HepG2 (cell line): Measurements from ENCODE around the gene LCE2A. TPM values are rescaled to one million over a fixed set of nuclear protein-coding genes. Genes with fewer than 3 reads are reported as not detected.

ENCODE experiments used
- NFIB ChIP-seq: sonication (generic); formaldehyde crosslinking; IDR thresholded peaks from 2 replicates; pipeline ENCODE4 v1.9.0; 2021; ENCODE audit warnings: missing genetic modification reagents, mild to moderate bottlenecking, borderline replicate concordance
- SP1 ChIP-seq, 2 experiments: fragments of 450-650 bp in 1 of 2; sonication (generic) in 1 of 2; formaldehyde crosslinking in 1 of 2; IDR thresholded peaks; 2 replicates each; pipeline versions ENCODE4 v1.4.0 to v1.6.1; 2016 to 2020; ENCODE audit warnings: missing genetic modification reagents in 1 of 2
- ZNF264 ChIP-seq: sonication (generic); formaldehyde crosslinking; IDR thresholded peaks from 2 replicates; pipeline ENCODE4 v1.4.0; 2020; ENCODE audit warnings: missing genetic modification reagents
- polyA plus RNA-seq, 8 experiments: library from polyadenylated mRNA; depleted of rRNA in 3 of 8; stranded (reverse) in 7 of 8; unstranded in 1 of 8; fragments of >200 nt; fragmentation: Illumina TruSeq in 4 of 8; extraction: Trizol in 4 of 8; gene quantifications; 2 replicates each; pipeline versions ENCODE4 v1.2.1 to v1.2.3, GENCODE V29; 2011 to 2016; ENCODE audit warnings: low read depth in 4 of 8, missing spikeins in 1 of 8, mixed read lengths in 1 of 8; ENCODE audit not compliant: insufficient read depth in 1 of 8
- total RNA-seq, 5 experiments: library from RNA; depleted of rRNA; stranded (reverse); fragments of >200 nt; fragmentation: Illumina TruSeq; extraction: Trizol; gene quantifications; 2 replicates each; pipeline ENCODE4 v1.2.3, GENCODE V29; 2016; ENCODE audit warnings: low read depth in 1 of 5
- TF ChIP-seq, protein P1 (sequence below): sonication (generic); formaldehyde crosslinking; IDR thresholded peaks from 2 replicates; pipeline ENCODE4 v1.8.0; 2022; ENCODE audit warnings: low read depth, missing genetic modification reagents
- TF ChIP-seq, protein P2 (sequence below): sonication (generic); formaldehyde crosslinking; IDR thresholded peaks from 2 replicates; pipeline ENCODE4 v1.4.0; 2020; ENCODE audit warnings: missing genetic modification reagents
- TF ChIP-seq, protein P3 (sequence below): sonication (generic); formaldehyde crosslinking; IDR thresholded peaks from 2 replicates; pipeline ENCODE4 v1.5.0; 2020; ENCODE audit warnings: missing genetic modification reagents

The LCE2A gene
- total and polyA plus RNA-seq, 2 of the 13 experiments (the other 11 are each of a cell fraction or from before 2014, with no cell fraction given) = not detected

DNA sequence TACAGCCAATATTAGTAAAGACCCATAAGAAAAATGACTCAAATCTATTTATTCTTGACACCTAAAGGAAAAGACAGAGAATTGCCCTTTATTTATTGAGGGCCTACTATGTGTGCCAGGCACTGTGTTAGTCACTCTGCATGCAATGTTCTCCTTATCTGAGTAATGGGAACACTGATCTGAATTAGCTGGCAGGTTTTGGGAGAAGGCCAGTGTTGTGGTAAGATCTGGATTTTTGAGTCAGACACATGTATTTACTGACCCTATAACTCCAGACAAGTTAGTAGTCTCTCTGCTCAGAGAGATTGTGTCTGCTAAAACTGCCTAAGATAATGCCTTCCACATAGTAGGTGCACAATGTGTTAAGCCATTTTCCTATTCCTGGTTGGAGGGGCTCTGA lies 27.1 kb downstream of the LCE2A start (continued):
- TF ChIP-seq, protein P1, sequence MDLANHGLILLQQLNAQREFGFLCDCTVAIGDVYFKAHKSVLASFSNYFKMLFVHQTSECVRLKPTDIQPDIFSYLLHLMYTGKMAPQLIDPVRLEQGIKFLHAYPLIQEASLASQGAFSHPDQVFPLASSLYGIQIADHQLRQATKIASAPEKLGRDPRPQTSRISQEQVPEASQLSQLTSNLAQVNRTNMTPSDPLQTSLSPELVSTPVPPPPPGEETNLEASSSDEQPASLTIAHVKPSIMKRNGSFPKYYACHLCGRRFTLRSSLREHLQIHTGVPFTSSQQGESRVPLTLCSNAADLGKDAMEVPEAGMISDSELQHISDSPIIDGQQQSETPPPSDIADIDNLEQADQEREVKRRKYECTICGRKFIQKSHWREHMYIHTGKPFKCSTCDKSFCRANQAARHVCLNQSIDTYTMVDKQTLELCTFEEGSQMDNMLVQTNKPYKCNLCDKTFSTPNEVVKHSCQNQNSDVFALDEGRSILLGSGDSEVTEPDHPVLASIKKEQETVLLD (CRISPR knock-in tag) = no peak
- TF ChIP-seq SP1 (IDR thresholded peaks at IDR 0.05) (no peak), SP1 (CRISPR knock-in tag; IDR thresholded peaks at IDR 0.05) (no peak), ZNF264 (CRISPR knock-in tag) (no peak), NFIB (CRISPR knock-in tag) (no peak)
- TF ChIP-seq, protein P2, sequence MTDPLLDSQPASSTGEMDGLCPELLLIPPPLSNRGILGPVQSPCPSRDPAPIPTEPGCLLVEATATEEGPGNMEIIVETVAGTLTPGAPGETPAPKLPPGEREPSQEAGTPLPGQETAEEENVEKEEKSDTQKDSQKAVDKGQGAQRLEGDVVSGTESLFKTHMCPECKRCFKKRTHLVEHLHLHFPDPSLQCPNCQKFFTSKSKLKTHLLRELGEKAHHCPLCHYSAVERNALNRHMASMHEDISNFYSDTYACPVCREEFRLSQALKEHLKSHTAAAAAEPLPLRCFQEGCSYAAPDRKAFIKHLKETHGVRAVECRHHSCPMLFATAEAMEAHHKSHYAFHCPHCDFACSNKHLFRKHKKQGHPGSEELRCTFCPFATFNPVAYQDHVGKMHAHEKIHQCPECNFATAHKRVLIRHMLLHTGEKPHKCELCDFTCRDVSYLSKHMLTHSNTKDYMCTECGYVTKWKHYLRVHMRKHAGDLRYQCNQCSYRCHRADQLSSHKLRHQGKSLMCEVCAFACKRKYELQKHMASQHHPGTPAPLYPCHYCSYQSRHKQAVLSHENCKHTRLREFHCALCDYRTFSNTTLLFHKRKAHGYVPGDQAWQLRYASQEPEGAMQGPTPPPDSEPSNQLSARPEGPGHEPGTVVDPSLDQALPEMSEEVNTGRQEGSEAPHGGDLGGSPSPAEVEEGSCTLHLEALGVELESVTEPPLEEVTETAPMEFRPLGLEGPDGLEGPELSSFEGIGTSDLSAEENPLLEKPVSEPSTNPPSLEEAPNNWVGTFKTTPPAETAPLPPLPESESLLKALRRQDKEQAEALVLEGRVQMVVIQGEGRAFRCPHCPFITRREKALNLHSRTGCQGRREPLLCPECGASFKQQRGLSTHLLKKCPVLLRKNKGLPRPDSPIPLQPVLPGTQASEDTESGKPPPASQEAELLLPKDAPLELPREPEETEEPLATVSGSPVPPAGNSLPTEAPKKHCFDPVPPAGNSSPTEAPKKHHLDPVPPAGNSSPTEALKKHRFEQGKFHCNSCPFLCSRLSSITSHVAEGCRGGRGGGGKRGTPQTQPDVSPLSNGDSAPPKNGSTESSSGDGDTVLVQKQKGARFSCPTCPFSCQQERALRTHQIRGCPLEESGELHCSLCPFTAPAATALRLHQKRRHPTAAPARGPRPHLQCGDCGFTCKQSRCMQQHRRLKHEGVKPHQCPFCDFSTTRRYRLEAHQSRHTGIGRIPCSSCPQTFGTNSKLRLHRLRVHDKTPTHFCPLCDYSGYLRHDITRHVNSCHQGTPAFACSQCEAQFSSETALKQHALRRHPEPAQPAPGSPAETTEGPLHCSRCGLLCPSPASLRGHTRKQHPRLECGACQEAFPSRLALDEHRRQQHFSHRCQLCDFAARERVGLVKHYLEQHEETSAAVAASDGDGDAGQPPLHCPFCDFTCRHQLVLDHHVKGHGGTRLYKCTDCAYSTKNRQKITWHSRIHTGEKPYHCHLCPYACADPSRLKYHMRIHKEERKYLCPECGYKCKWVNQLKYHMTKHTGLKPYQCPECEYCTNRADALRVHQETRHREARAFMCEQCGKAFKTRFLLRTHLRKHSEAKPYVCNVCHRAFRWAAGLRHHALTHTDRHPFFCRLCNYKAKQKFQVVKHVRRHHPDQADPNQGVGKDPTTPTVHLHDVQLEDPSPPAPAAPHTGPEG = no peak
- TF ChIP-seq, protein P3, sequence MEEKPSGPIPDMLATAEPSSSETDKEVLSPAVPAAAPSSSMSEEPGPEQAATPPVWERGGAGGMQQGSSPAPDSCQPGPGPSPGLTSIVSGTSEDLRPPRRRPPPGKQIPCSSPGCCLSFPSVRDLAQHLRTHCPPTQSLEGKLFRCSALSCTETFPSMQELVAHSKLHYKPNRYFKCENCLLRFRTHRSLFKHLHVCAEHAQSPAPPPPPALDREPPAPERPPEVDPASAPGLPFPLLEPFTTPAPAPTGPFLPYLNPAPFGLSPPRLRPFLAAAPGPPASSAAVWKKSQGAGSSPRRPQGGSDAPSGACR (CRISPR knock-in tag) = no peak
